GM21737 (cell line): ENCODE results near the gene UBE2J2.
"Not testable (repeated sequence)": the region's sequence is repeated elsewhere in the genome, so short reads cannot be mapped to it uniquely, and the experiment has no call there.

Experiments used
- ATAC-seq: cut with Tn5 transposase; IDR thresholded peaks from one replicate; pipeline ENCODE4 v1.9.1; 2021; ENCODE audit warnings: mild to moderate bottlenecking, moderate library complexity; ENCODE audit not compliant: unreplicated experiment

Gene UBE2J2

DNA sequence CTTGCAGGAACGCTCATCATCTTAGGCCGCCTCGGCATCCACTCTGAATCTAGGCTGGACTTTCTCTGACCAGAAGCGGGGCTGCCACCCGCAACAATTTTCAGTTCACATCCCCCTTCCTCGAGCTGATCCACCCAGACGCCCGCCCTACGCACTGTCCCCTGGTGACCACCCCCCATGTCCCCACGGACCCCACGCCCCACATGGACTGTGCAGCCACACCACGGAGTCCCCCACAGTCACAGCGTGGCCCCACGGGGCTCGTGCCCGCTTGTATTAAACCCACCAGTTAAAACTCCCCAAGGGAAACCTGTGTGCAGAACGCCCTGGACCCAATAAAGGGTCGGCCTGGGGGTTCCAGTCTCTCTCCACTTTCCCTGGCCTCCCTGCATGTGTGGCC lies 14.1 kb downstream of the UBE2J2 start:
- ATAC-seq, result no peak

- no peak for ATAC-seq
Measured at GRCh38 chr1:1259119-1259488, 14.6 kb downstream of the UBE2J2 start.

DNA sequence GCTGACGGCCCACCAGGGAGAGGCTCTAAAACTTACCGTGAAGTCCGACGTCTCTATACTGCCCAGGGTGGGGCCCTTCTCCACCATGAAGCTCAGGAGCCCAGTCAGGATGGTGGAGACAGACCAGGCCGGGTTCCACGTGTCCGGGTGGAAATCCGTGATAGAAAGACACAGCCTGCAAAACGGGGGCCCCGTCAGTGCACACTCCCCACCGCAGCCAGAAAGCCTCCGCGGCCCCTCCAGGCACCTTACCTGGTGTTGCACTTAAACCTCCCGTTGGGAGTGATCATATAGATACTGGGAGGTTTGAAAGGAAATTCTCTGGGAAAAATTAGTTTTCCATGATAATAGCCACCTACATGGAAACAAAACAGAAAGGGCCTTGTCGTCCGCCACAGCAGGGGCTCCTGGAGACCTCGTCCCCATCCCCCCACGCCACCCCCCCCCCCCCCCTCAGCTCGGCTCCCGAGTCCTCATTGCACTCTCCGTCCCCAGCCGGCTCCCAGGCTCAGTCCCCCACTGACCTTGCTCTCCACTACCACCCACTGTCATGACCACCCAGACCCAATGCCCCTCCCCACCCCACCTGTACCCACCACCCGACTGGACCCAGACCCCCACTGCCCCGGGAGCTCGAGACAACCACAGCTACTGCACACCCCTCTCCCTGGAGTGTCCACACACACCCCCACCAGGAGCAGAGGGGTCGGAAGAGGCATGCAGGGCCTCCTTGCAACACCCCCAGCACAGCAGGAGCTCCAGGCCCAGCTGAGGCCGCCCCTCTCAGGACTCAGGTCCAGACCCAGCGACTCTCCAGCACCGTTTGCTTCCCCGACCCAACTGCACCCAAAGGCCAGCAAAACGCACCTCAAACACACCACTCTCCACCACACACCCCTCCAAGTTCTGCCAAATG lies 16.4 kb downstream of the UBE2J2 start:
- ATAC-seq, result no peak

DNA sequence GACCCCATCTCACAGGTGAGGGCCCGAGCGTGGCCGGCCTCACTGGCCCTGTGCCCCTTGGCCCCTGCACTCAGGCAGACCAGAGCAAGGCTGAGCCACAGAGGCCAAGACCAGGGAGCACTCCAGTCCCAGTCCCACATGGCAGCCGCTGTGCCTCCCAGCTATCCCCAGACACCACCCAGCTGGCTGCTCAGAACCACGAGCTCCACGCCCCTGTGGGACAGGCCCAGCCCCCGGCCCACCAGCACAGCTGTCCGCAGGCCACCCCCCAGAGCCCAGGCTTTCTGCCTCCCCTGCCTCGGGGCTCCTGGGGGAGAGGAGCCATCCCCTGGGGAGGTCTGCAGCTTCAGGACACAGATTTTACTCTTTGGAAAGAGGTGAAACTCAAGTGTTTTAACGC lies 18.0 kb downstream of the UBE2J2 start:
- no peak for ATAC-seq

GRCh38 chr1:1255078-1255477 lies 18.6 kb downstream of the UBE2J2 start:
- no peak for ATAC-seq

GRCh38 chr1:1254667-1254998 lies 19.0 kb downstream of the UBE2J2 start:
- ATAC-seq, result no peak

- ATAC-seq, result no peak
Measured at GRCh38 chr1:1253972-1254666, 19.5 kb downstream of the UBE2J2 start.

- ATAC-seq, result no peak
Measured at GRCh38 chr1:1253314-1253713, 20.3 kb downstream of the UBE2J2 start.

- ATAC-seq, result no peak
Measured at GRCh38 chr1:1250786-1251284, 22.8 kb downstream of the UBE2J2 start.

- not testable (repeated sequence) for ATAC-seq
Measured at GRCh38 chr1:1248009-1248913, 25.4 kb downstream of the UBE2J2 start.

DNA sequence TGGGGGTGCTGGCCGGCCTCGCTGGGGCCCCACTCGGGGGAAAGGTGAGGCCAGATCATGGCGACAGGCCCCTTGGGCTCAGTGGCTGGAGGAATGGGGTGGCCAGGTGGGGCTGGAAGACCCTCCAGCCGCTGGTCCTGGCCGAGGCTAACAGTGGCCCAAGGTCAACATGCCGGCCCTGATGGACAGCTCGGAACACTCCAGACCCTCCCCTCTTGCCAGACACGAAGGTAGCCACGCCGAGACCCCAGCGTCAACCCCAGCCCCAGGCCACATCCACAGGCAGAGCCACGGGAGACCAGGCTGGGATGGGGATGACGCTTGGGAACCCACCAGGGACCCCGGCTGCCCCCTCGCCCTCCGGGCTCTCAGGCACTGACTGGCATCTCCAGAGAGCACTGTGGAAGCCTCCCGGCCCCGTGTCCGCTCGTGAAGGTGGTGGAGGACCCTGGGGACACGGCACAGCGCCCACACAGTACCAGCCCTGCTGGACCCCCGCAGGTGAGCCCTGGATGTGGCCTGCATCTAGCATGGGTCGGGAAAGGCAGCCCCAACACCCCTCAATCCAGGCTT lies 26.2 kb downstream of the UBE2J2 start:
- no peak for ATAC-seq

DNA sequence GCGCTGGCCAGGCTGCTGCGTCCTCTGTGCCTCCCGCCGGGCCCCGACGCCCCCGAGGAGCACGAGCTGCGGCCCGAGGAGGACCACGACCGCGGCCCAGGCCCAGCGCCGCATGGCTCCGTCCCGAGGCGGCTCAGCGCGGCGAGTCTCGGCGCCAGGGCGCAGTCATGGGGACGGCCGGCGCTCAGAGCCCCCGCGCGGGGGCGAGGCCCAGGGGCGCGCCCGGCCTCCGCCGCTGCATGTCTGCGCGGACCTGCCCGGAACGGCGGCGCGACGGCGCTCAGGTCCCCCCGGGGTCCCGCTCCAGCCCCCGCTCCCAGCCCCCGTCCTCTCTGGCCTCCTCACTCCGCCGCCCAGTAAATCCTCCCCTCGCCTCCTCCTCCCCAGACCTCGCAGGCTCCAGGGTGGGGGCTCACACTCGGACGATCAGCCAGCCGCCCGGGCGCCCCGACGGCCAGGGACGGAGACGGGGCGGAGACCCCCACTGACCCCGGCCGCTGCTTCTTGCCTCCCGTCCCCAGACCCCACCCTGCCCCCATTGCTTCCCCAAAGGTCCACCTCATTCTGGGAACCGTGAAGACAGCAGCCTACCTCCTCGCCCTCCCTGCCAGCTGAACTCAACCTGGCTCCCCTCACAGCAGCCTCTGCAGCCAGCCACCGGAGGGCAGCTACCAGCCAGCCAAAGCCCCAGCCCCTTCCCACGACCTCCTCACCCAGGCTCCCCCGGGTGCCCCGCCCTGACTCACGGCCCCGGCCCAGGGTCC lies 26.9 kb downstream of the UBE2J2 start, which contains the start of gene C1QTNF12:
TSS of gene C1QTNF12 (minus strand) at position 146 of the 764 bp plus-strand sequence. CDS start at position 114, 32 bp downstream.
- ATAC-seq, result no peak

- no peak for ATAC-seq
Measured at GRCh38 chr1:1245817-1246576, 27.7 kb downstream of the UBE2J2 start.

DNA sequence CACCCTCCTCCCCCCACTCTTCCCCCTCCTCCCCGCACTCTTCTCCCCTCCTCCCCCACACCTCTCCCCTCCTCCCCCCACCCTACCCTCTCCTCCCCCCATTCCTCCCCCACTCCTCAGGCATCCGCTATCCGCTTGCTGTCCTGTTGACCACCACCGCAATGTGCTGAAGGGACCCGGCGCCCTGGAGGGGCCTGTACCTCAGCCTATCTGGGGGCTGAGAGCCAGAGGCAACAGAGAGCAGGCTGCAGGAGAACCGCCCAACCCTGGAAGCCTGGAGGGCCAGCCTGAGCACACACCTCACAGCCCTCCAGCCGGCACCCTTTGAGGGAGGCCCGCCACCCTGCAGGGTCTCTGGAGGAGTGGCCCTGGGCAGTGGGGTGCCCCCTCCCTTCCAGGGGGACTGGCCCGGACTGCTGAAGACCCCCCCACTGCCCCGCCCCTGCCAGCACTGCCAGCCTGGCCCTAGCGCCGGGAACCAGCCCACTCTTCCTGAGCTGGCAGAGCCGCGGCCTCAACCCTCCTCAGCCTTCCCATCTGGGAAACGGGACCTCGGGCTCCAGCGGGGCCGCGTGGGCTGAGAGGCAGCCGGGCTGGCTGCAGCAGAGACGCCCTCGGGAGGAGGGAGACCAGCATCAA lies 28.4 kb downstream of the UBE2J2 start:
- ATAC-seq, result no peak

DNA sequence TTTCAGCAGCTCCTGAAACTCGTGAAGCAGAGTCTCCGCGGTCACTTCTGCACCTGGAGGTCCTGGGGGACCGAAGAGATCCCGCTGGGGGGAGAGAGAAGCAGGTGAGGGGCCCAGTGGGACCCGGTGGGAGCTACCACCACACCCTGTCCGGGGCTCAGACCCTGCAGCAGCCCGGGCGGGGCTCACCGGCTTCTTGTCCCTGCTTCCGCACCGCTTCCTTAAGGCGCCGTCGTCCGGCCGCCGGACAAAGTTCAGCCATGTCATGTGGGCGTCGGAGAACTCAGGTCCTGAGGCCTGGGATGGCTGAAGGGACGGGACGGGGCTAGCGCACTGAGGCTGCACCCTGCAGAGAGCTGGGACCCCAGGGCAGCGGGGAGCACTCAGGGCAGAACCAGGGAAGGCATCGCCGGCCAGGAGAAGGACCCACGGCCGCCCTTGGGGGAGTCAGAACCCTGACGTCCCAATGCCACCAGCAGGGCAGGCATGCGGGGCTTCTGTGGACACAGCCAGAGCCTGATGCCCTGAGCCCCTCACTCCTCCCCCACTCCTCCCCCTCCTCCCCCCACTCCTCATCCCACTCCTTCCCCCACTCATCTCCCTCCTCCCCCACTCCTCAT lies 29.4 kb downstream of the UBE2J2 start:
- ATAC-seq, result no peak

GRCh38 chr1:1243807-1244191 lies 29.9 kb downstream of the UBE2J2 start:
- ATAC-seq, result no peak

DNA sequence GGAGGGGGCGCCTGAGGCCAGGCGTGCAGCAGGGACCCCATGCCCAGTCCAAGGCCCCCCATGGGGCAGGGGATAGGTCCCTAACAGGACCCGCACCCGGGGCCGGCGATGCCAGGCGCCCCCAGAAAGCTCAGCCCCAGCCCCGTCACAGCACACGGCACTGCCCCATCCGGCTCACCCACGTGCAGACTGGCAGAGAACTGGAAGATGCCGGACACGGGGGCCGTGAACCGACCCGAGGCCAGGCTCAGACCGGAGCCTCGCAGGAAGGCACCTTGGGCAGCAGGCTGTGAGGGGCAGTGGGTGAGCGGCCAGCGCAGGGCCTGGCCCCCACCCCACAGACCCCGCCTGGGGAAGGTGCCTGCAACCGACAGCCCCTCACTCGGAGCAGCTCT lies 30.4 kb downstream of the UBE2J2 start:
- no peak for ATAC-seq
